HepG2 (cell line): ENCODE measurements around the gene GAL3ST2.

Experiments used
- ARID2 ChIP-seq: sonication (generic); formaldehyde crosslinking; IDR thresholded peaks from 2 replicates; pipeline ENCODE4 v1.8.1; 2022; ENCODE audit warnings: mild to moderate bottlenecking, missing genetic modification reagents, borderline replicate concordance
- EZH2 ChIP-seq: conservative IDR thresholded peaks from 2 replicates; pipeline ENCODE4 v1.6.1; 2012; ENCODE audit warnings: mild to moderate bottlenecking, low read depth, low read length, moderate library complexity
- HCFC1 ChIP-seq: fragments of 150-350 bp; IDR thresholded peaks from 2 replicates; pipeline ENCODE4 v1.6.1; 2014; ENCODE audit warnings: low read depth, low read length
- HNF4G ChIP-seq, 2 experiments: sonication (generic) in 1 of 2; formaldehyde crosslinking in 1 of 2; IDR thresholded peaks; 2 replicates each; pipeline versions ENCODE4 v1.4.0 to v1.6.1; 2011 to 2020; ENCODE audit warnings: borderline replicate concordance in 2 of 2, low read depth in 2 of 2, mild to moderate bottlenecking in 2 of 2, low read length in 1 of 2, missing genetic modification reagents in 1 of 2, moderate library complexity in 1 of 2
- MAX ChIP-seq: IDR thresholded peaks from 2 replicates; pipeline ENCODE4 v1.6.1; 2012; ENCODE audit warnings: inconsistent platforms
- PBX3 ChIP-seq: sonication (generic); formaldehyde crosslinking; IDR thresholded peaks from 2 replicates; pipeline ENCODE4 v1.8.1; 2023; ENCODE audit warnings: missing genetic modification reagents, inconsistent platforms, borderline replicate concordance
- RAD21 ChIP-seq: fragments of 450-650 bp; formaldehyde crosslinking; IDR thresholded peaks from 2 replicates; pipeline ENCODE4 v1.5.0; 2020; ENCODE audit warnings: mild to moderate bottlenecking
- SP4 ChIP-seq: sonication (generic); formaldehyde crosslinking; IDR thresholded peaks from 2 replicates; pipeline ENCODE4 v1.8.1; 2023; ENCODE audit warnings: mild to moderate bottlenecking, missing genetic modification reagents
- YY1 ChIP-seq: IDR thresholded peaks from 2 replicates; pipeline ENCODE4 v1.6.1; 2011; ENCODE audit warnings: low read length, low read depth, moderate library complexity, mild to moderate bottlenecking; ENCODE audit not compliant: insufficient read depth, insufficient replicate concordance
- TF ChIP-seq, protein P1 (sequence below): sonication (generic); formaldehyde crosslinking; IDR thresholded peaks from 2 replicates; pipeline ENCODE4 v1.4.0; 2020; ENCODE audit warnings: missing genetic modification reagents
- TF ChIP-seq, protein P2 (sequence below): sonication (generic); formaldehyde crosslinking; conservative IDR thresholded peaks from 2 replicates; pipeline ENCODE4 v1.8.0; 2022; ENCODE audit warnings: missing genetic modification reagents

DNA sequence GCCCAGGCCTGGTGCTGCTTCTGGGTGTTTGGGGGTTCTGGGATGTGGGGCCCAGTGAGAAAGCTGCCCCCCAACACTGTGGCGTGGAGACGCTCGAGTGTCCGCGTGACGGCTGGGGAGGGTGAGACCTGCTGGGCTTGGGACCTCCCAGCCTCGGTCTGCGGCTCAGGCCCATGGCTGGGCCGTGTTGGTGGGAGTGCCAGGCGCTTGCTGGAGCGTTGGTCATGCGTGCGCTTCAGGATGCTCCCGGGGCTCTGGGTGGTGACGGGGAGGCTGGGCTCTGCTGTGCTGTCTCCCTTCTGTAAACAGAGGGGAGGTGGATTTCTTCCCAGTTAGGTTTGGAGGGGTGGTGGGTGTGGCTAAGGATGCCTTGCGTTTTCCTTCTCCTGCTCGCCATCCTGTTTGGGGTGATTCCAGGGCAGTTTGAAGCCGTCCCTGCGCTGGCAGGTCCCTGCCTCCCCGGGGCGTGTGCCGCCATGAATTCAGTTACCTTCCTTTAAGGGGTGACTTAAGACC lies 606 bp downstream of the GAL3ST2 start:
- TF ChIP-seq SP4 (CRISPR knock-in tag): no peak
- TF ChIP-seq RAD21 (CRISPR knock-in tag): no peak
- TF ChIP-seq, protein P1, sequence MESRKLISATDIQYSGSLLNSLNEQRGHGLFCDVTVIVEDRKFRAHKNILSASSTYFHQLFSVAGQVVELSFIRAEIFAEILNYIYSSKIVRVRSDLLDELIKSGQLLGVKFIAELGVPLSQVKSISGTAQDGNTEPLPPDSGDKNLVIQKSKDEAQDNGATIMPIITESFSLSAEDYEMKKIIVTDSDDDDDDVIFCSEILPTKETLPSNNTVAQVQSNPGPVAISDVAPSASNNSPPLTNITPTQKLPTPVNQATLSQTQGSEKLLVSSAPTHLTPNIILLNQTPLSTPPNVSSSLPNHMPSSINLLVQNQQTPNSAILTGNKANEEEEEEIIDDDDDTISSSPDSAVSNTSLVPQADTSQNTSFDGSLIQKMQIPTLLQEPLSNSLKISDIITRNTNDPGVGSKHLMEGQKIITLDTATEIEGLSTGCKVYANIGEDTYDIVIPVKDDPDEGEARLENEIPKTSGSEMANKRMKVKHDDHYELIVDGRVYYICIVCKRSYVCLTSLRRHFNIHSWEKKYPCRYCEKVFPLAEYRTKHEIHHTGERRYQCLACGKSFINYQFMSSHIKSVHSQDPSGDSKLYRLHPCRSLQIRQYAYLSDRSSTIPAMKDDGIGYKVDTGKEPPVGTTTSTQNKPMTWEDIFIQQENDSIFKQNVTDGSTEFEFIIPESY: no peak
- TF ChIP-seq HCFC1: no peak
- TF ChIP-seq EZH2: no peak
- TF ChIP-seq MAX: no peak
- no peak for TF ChIP-seq PBX3
- TF ChIP-seq, protein P2, sequence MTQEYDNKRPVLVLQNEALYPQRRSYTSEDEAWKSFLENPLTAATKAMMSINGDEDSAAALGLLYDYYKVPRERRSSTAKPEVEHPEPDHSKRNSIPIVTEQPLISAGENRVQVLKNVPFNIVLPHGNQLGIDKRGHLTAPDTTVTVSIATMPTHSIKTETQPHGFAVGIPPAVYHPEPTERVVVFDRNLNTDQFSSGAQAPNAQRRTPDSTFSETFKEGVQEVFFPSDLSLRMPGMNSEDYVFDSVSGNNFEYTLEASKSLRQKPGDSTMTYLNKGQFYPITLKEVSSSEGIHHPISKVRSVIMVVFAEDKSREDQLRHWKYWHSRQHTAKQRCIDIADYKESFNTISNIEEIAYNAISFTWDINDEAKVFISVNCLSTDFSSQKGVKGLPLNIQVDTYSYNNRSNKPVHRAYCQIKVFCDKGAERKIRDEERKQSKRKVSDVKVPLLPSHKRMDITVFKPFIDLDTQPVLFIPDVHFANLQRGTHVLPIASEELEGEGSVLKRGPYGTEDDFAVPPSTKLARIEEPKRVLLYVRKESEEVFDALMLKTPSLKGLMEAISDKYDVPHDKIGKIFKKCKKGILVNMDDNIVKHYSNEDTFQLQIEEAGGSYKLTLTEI (CRISPR knock-in tag): no peak
- TF ChIP-seq ARID2 (CRISPR knock-in tag): no peak
- no peak for TF ChIP-seq HNF4G (IDR thresholded peaks at IDR 0.05; ENCODE audit: borderline replicate concordance, low read depth, low read length)
- TF ChIP-seq HNF4G (CRISPR knock-in tag; IDR thresholded peaks at IDR 0.05; ENCODE audit: borderline replicate concordance, low read depth): no peak
- TF ChIP-seq YY1: no peak
